Choroid plexus epithelial cell (primary cell): ENCODE measurements around the gene SLC25A45.

Experiments
- DNase-seq: peaks from one replicate; pipeline ENCODE4 v3.0.0-alpha.2; 2010; ENCODE audit warnings: low read depth
- H3K4me3 ChIP-seq: 2 replicates; pipeline ENCODE4 v1.5.1; 2011; ENCODE audit warnings: low read depth, mild to moderate bottlenecking, control low read depth, low read length, moderate library complexity
- CTCF ChIP-seq: conservative IDR thresholded peaks from 2 replicates; pipeline ENCODE4 v1.5.1; 2011; ENCODE audit warnings: low read depth, mild to moderate bottlenecking, control low read depth, inconsistent platforms, low read length, moderate library complexity

The SLC25A45 gene

GRCh38 chr11:65427691-65428577 is 45.5 kb upstream of the SLC25A45 start:
- H3K4me3 ChIP-seq, result peak overlapping the region; percentile 77
- TF ChIP-seq CTCF, result no peak
- DNase-seq, result peak; percentile 87

GRCh38 chr11:65426839-65427690 is 44.6 kb upstream of the SLC25A45 start:
- H3K4me3 ChIP-seq, result peak overlapping the region; percentile 77
- TF ChIP-seq CTCF, result no peak
- peak; percentile 86 for DNase-seq

- peak; percentile 82 for DNase-seq
- peak overlapping the region; percentile 77 for H3K4me3 ChIP-seq
- no peak for TF ChIP-seq CTCF
Measured at GRCh38 chr11:65425971-65426838, 43.8 kb upstream of the SLC25A45 start.

- no peak for TF ChIP-seq CTCF
- DNase-seq, result peak; percentile 85
- H3K4me3 ChIP-seq, result peak overlapping the region; percentile 77
Measured at GRCh38 chr11:65425105-65425970, 42.9 kb upstream of the SLC25A45 start.

GRCh38 chr11:65424205-65425104 is 42.0 kb upstream of the SLC25A45 start:
- TF ChIP-seq CTCF, result no peak
- H3K4me3 ChIP-seq, result peak overlapping the region; percentile 77

More at GRCh38 chr11:65424205-65425104, 42.0 kb upstream of the SLC25A45 start:
- DNase-seq, result peak; percentile 77
